HG03095 (cell line): ENCODE measurements around the gene HBEGF.
A peak's percentile ranks its signal among the peaks of the same experiment; 100 is the strongest.
"Not testable (repeated sequence)": the region's sequence is repeated elsewhere in the genome, so short reads cannot be mapped to it uniquely, and the experiment has no call there.

Experiments used
- ATAC-seq: cut with Tn5 transposase; IDR thresholded peaks from one replicate; pipeline ENCODE4 v1.9.1; 2021; ENCODE audit warnings: moderate library complexity; ENCODE audit not compliant: unreplicated experiment

Gene HBEGF

DNA sequence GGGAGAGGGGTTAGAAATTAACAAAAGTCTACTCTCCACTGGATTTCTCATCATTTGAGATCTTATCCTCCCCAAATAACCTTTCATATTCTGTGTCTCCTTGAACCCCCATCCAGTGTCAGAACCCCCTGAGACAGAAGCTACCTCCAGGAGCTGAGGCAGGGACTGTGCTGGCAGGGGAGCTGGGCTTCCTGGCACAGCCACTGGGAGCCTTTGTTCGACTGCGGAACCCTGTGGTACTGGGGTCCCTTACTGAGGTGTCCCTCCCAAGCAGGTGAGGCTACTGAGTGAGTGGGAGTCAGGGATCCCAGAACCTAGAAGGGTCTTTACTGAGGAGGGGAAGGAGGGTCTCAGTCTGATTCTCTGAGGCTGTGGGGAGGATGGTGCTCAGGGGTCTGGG is 15.5 kb upstream of the HBEGF start:
- ATAC-seq, result no peak

DNA sequence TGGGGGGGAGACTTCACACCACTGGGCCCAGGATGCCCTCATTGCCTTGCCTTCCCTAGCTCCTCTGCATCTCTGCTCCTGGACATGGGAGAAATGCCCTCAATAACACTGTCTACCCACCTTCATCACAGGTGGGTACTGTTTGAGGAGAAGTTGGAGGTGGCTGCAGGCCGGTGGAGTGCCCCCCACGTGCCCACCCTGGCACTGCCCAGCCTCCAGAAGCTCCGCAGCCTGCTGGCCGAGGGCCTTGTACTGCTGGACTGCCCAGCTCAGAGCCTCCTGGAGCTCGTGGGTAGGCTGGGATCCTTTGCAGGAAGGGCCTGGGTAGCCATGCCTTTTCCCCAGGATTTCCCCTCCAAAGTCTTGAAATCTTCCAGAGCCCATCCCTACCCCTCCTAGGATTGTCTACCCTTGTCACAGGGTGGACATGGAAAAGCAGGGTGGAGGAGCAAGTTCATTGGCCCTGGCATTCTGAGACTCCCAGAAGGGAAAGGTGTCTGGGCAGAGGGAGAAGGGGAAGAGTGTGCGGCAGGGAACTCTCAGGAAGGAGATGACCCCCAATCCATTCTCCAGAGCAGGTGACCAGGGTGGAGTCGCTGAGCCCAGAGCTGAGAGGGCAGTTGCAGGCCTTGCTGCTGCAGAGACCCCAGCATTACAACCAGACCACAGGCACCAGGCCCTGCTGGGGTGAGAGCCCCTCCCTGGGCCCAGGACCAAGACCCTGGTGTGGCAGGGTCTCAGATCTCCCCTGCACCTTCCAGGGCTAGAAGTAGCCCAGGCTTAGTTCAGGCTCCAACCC is 14.5 kb upstream of the HBEGF start:
- ATAC-seq, result no peak

- ATAC-seq, result no peak
Observed at GRCh38 chr5:140360101-140360500, 13.7 kb upstream of the HBEGF start, which contains the start of gene SLC4A9. SLC4A9 (plus strand) TSS chr5:140360194; CDS start chr5:140360237, 43 bp downstream.

DNA sequence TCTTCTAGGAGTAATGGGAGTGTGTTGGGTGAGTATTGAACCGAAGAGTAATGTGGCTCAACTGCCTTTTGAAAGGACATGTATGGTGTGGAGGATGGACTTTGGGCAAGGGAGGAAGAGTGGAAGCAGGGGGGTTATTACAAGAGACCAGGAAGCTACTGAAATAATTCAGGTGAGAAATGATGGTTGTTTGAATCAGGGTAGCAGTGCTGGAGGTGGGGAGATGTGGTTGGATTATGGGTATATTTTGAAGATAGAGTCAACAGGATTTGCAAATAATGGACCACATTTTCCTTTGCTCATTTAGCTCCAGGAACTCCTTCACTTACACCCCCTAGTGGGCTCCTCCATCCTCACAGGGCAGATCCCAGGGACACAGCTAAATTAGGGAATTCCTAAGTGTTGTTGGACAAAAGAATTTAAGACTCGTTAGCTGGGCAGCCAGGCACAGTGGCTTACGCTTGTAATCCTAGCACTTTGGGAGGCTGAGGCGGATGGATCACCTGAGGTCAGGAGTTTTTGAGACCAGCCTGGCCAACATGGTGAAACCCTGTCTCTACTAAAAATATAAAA is 12.4 kb upstream of the HBEGF start:
- no peak for ATAC-seq

GRCh38 chr5:140357726-140358093 is 11.3 kb upstream of the HBEGF start:
- ATAC-seq, result peak; percentile 92

GRCh38 chr5:140356853-140357725 is 10.7 kb upstream of the HBEGF start:
- ATAC-seq, result peak; percentile 34

DNA sequence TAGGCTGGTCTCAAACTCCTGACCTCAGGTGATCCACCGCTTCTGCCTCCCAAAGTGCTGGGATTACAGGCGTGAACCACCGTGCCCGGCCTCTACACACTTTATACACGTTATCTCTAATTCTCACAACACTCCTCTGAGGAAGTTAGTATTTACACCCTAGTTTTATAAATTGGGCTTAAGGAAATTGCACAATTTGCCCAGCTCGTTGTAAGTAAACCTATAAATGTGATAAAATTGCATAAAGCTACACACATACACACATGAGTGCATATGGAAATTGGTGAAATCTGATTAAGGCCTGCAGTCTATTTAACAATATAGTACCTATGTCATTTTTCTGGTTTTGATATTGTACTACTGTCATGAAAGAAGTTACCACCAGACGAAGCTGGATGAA is 9.1 kb upstream of the HBEGF start:
- no peak for ATAC-seq

- peak; percentile 51 for ATAC-seq
Observed at GRCh38 chr5:140351609-140352334, 5.4 kb upstream of the HBEGF start.

GRCh38 chr5:140349244-140349643 is 2.8 kb upstream of the HBEGF start:
- ATAC-seq, result no peak

- no peak for ATAC-seq
Observed at GRCh38 chr5:140348104-140348503, 1.7 kb upstream of the HBEGF start.

DNA sequence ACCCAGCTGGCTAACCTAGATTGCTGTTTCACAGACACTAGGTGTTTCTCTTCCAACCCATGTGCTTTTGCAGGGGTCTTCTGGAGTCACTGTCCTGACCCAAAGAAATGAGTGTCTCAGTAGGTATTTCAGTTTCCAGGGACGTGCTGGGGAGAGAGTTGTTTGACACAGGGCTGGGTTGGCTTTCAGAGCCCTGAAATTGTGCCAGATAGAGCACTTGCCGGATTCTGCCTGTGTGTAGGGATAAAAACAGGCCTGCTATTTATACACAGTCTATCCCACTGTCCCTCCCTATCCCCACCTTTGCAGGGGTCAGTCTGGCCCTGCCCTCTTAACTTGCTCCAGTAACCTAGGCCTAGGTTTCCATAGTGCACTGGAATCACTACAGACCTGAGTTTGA is 957 bp upstream of the HBEGF start:
- no peak for ATAC-seq

DNA sequence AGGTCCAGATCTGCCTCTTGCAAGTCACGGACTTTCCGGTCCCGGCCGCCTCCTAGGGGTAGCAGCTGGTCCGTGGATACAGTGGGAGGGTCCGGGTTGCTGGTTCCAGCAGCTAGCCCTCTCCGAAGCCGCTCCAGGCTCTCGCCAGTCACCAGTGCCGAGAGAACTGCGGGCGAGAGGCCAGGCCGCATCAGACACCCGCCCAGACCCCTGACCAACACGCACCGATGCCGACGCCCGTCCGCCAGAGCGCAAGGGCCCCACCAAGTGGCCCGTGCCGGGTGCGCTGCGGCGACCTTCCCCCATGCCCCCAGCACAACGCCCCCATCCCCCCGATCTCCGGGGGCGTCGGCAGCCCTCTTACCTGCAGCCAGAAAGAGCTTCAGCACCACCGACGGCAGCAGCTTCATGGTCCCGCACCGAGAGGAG is 470 bp downstream of the HBEGF start:
- no peak for ATAC-seq

DNA sequence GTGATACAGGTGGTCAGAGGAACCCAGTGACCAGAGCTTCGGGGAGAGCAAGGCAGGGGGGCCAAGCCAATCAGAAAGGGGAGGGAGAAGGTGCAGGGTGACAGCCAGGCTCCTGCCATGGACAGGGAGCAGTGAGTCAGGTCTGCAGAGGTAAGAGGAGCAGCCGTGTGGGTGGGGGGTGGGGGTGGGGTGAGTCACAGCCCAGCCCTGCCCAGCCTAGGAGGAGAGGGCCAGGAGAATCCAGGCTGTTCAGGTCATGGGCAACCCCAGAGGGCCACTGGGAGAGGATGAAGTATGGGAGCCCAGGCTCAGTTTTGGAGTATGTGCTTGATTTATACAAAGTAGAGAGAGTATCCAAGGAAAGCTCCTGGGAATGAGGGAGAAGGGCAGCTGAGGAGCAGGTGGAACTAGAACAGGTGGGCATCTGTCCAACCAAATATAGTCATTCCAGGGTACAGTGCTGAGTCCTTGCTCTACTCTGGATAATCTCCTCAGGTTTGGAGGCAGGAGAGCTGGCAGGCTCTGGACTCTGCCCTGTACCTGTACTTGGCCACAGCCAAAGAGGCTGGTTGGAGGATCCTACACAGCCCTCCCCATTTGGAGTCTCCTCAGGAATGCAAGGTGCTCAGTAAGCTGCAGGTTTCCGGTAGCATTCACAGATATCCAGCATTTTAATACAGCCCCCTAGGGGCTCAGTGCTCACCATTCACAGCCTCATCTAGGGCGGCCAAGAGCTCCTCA is 1.6 kb downstream of the HBEGF start:
- no peak for ATAC-seq

GRCh38 chr5:140343849-140344248 is 2.6 kb downstream of the HBEGF start:
- not testable (repeated sequence) for ATAC-seq

GRCh38 chr5:140342896-140343295 is 3.5 kb downstream of the HBEGF start:
- ATAC-seq, result no peak

DNA sequence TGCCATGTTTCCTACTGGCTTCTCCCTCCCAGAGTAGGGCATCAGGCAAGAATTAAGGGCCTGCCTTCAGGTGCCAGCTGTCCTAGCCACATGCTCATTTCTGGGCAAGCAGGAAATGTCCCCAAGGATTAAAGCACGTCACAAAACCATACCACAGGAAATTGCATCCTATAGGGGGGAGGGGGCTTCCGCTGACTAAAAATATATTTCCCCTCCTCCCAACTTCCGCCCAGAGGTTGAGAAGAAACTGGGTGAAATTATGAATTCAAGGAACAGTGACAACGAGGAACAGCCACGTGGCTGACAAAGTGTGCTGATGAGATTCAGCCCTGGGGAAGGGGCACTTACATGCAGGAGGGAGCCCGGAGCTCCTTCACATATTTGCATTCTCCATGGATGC is 4.1 kb downstream of the HBEGF start:
- no peak for ATAC-seq

GRCh38 chr5:140341591-140341990 is 4.8 kb downstream of the HBEGF start:
- ATAC-seq, result no peak

DNA sequence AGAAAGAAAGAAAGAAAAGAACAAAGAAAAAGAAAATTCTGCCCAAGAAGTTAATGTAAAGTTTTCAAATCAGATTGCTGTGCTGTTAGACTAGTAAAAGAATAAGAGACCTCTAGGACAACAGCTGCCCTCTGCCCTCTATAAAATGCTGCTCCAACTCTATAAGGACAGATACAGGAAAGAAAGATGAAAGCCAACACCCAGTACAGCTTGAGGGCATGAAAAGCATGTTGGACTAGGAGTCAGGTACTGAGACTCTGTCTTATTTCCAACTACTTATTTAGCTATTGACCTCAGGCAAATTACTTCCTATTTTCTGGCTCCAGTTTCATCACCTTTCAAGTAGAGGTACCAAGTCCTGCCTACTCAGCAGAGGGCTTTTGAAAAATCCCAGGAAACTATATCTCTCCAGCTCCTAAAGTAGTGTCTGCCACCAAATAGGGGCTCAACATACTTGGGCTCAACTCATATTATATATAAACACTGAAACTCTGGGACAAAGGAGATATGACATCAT is 5.7 kb downstream of the HBEGF start:
- ATAC-seq, result no peak

DNA sequence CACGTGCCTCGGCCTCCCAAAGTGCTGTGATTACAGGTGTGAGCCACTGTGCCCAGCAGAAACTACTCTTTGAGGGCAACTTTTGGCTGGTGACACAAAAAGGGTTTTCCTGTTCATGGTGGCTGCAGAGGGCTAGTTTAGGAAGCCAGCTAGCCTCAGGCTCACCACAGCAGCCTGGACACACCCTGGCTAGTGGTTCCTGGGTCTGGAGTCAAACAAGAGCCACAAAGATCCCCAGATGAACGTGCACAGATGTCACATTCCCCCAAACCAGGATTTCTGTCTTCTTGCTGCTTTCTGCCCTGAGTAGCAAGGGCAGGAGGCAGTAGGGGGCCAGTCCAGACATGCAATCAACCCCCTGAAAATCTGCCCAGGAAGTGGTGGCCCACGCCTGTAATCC is 6.8 kb downstream of the HBEGF start:
- no peak for ATAC-seq

- ATAC-seq, result no peak
Observed at GRCh38 chr5:140338908-140339307, 7.5 kb downstream of the HBEGF start.
